ENCODE measurements around the gene NELFCD. TPM values are rescaled to one million over a fixed set of nuclear protein-coding genes. Genes with fewer than 3 reads are reported as not detected.

NELFCD gene
- total RNA-seq, 4 donors from 2014 or later, result 15.9 to 66.6 (median 41.3) TPM

DNA sequence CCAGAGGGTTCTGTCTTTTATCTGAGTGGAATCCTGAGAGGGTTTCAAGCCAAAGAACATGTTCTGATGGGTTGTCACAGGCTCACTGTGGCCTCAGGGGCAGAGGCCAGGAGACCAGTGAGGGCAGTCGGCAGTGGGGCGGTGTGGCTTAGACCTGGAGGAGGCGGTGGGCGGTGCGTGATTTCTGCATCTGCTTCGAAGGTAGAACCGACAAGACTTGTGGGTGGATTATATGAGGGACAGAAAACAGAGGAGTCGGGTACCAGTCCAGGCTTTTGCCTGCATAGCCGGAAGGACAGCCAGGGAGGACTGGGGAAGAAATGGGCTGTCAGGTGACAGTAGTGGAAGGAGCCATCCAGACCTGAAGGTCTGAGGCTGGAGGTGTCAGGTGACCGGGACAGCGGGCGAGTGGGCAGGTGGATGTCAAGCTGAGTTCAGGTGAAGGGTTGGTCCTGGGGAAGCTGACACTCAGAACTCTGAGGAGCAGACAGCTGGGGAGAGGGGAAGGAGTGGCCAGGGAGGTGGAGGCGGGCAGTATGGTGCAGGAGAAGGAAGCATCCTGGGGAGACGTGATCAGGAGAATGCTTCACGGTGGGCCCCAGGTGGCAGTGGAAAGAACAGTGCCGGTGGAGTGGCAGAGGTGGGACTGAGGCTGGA is 22.9 kb downstream of the NELFCD start:
- H3K4me3 ChIP-seq, result no peak overlapping the region

GRCh38 chr20:59004493-59004762 is 23.4 kb downstream of the NELFCD start:
- Histone ChIP-seq H3K9me3 (no peaks in the 10 kb centered on the region), H3K27me3 (no peaks in the 10 kb centered on the region), H3K4me1 (peaks cover 0 to 4% of the 10 kb centered on the region in 2 donors), H3K36me3 (no peaks in the 10 kb centered on the region), H3K27ac (peak overlapping the region in 1 of 2 donors; percentile 80), H3K4me3 (no peak overlapping the region)
- no peak for DNase-seq
- TF ChIP-seq POLR2A (IDR thresholded peaks at IDR 0.05) (no peak), CTCF (IDR thresholded peaks at IDR 0.05) (no peak)
- intact Hi-C loops (cut with DNase I; ENCODE audit: low total_unique reads), result no loop called here

More for the DNA sequence above, 22.9 kb downstream of the NELFCD start:
- TF ChIP-seq POLR2A (IDR thresholded peaks at IDR 0.05), result no peak
- no peak for TF ChIP-seq CTCF (IDR thresholded peaks at IDR 0.05)
- Histone ChIP-seq H3K27ac (peak overlapping the region in 1 of 2 donors; percentile 80), H3K4me1 (peaks cover 0 to 4% of the 10 kb centered on the region in 2 donors), H3K9me3 (no peaks in the 10 kb centered on the region), H3K36me3 (no peaks in the 10 kb centered on the region), H3K27me3 (no peaks in the 10 kb centered on the region)
- no peak for DNase-seq
- intact Hi-C loops (cut with DNase I; ENCODE audit: low total_unique reads), result no loop called here

GRCh38 chr20:59004763-59005522 is 23.9 kb downstream of the NELFCD start:
- Histone ChIP-seq H3K36me3 (no peaks in the 10 kb centered on the region), H3K4me3 (no peak overlapping the region), H3K27me3 (no peaks in the 10 kb centered on the region), H3K27ac (peak overlapping the region; percentile 80), H3K4me1 (peaks cover 0 to 4% of the 10 kb centered on the region in 2 donors), H3K9me3 (no peaks in the 10 kb centered on the region)
- TF ChIP-seq CTCF (IDR thresholded peaks at IDR 0.05), result no peak
- no peak for TF ChIP-seq POLR2A (IDR thresholded peaks at IDR 0.05)
- intact Hi-C loops (cut with DNase I; ENCODE audit: low total_unique reads), result no loop called here
- peak in 1 of 2 donors; percentile 22 for DNase-seq

DNA sequence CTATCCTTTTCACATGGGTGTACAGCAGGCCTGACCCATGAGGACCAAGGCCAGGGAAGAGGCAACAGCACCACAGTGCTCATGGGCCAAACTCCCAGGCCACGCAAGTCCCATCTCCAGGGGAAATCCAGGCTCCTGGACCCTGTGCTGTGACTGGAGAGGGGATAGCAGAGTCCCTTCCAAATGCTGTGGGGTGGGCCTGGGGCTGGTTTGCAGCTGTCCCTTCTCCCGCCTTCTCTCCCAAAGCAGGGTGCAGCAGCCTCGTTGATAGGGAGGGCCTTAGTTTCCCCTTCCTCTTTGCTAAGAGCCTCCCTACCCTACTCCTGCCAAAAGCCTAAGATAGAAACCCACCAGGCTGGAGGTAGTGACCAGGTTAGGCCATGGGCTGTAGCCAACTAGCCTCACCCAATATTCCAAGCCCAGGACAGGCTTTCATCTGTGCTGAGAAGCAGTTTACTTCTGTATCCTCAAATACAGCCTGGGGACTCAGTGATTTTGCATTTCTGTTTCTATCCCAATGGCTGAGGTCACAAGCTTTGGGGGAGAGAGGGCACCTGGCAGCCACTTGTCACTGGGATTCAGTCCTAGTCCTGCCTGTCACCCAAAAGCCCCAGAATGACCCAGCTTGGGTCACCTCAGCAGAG is 24.6 kb downstream of the NELFCD start:
- Histone ChIP-seq H3K4me3 (peak overlapping the region; percentile 54 to 58), H3K9me3 (no peaks in the 10 kb centered on the region), H3K36me3 (no peaks in the 10 kb centered on the region), H3K27me3 (no peaks in the 10 kb centered on the region), H3K27ac (peak overlapping the region; percentile 80), H3K4me1 (peaks cover 0 to 4% of the 10 kb centered on the region in 2 donors)
- TF ChIP-seq POLR2A (IDR thresholded peaks at IDR 0.05) (no peak), CTCF (IDR thresholded peaks at IDR 0.05) (no peak)
- intact Hi-C loops (cut with DNase I; ENCODE audit: low total_unique reads), result no loop called here
- no peak for DNase-seq
